Left forelimb (tissue), 1 donor: ENCODE measurements around the gene MAGI1.

Experiments
- DNase-seq: peaks from one replicate; pipeline ENCODE4 v3.0.0-alpha.2; 2018; ENCODE audit warnings: low spot score

Gene MAGI1

GRCh38 chr3:65412588-65412987, 626.1 kb downstream of the MAGI1 start:
- DNase-seq = no peak

- DNase-seq = no peak
Measured at GRCh38 chr3:65411367-65411766, 627.4 kb downstream of the MAGI1 start.

GRCh38 chr3:65409176-65409569, 629.5 kb downstream of the MAGI1 start:
- DNase-seq = no peak

GRCh38 chr3:65408531-65409175, 630.1 kb downstream of the MAGI1 start:
- no peak for DNase-seq

GRCh38 chr3:65406470-65406869, 632.2 kb downstream of the MAGI1 start:
- DNase-seq = no peak

GRCh38 chr3:65402597-65402996, 636.1 kb downstream of the MAGI1 start:
- DNase-seq = no peak

- DNase-seq = no peak
Measured at GRCh38 chr3:65401359-65402305, 637.1 kb downstream of the MAGI1 start.

- DNase-seq = no peak
Measured at GRCh38 chr3:65400899-65401298, 637.8 kb downstream of the MAGI1 start.

GRCh38 chr3:65398953-65399352, 639.8 kb downstream of the MAGI1 start:
- DNase-seq = no peak

- no peak for DNase-seq
Measured at GRCh38 chr3:65396078-65396477, 642.6 kb downstream of the MAGI1 start.

GRCh38 chr3:65391068-65391467, 647.6 kb downstream of the MAGI1 start:
- DNase-seq = no peak

- no peak for DNase-seq
Measured at GRCh38 chr3:65385805-65386204, 652.9 kb downstream of the MAGI1 start.

GRCh38 chr3:65381496-65382010, 657.2 kb downstream of the MAGI1 start:
- no peak for DNase-seq

GRCh38 chr3:65379223-65379622, 659.5 kb downstream of the MAGI1 start:
- DNase-seq = no peak

GRCh38 chr3:65377637-65378036, 661.1 kb downstream of the MAGI1 start:
- DNase-seq = no peak

- no peak for DNase-seq
Measured at GRCh38 chr3:65376426-65376825, 662.3 kb downstream of the MAGI1 start.

GRCh38 chr3:65371053-65371452, 667.7 kb downstream of the MAGI1 start:
- no peak for DNase-seq

- DNase-seq = no peak
Measured at GRCh38 chr3:65368866-65369265, 669.9 kb downstream of the MAGI1 start.

- no peak for DNase-seq
Measured at GRCh38 chr3:65362688-65363087, 676.0 kb downstream of the MAGI1 start.

- no peak for DNase-seq
Measured at GRCh38 chr3:65361448-65361847, 677.3 kb downstream of the MAGI1 start.

GRCh38 chr3:65356331-65357248, 682.1 kb downstream of the MAGI1 start:
- peak; percentile 66 for DNase-seq

GRCh38 chr3:65354880-65355279, 683.8 kb downstream of the MAGI1 start:
- DNase-seq = no peak
